ENCODE measurements around the gene DENND1A. TPM values are rescaled to one million over a fixed set of nuclear protein-coding genes. Genes with fewer than 3 reads are reported as not detected.

DENND1A gene
- total and polyA plus RNA-seq, 2 donors: 6.7 to 9.2 TPM

- H3K4me3 ChIP-seq (ENCODE audit: low read length in 2 of 2): no peak overlapping the region
- DNase-seq (ENCODE audit: low read depth in 6 of 9, low spot score in 9 of 9): no peak
- peaks cover 0 to 25% of the 10 kb centered on the region in 2 donors for H3K27me3 ChIP-seq (ENCODE audit: control insufficient read depth in 2 of 2, insufficient read depth in 1 of 2, low read length in 1 of 2)
- 65% methylated on average over 8 of the region's 8 CpGs for WGBS
- no peaks in the 10 kb centered on the region for H3K9me3 ChIP-seq (ENCODE audit: control insufficient read depth in 2 of 2, insufficient read depth in 1 of 2, low read length in 1 of 2)
- no peaks in the 10 kb centered on the region for H3K36me3 ChIP-seq (ENCODE audit: control insufficient read depth in 2 of 2, insufficient read depth in 2 of 2, low read length in 1 of 2)
- no peak overlapping the region for H3K27ac ChIP-seq (ENCODE audit: low read depth in 1 of 2, low read length in 1 of 2)
- peaks cover 0 to 2% of the 10 kb centered on the region in 2 donors for H3K4me1 ChIP-seq (ENCODE audit: control insufficient read depth in 2 of 2, insufficient read depth in 2 of 2, low read length in 2 of 2)
These were observed 36.1 kb upstream of the DENND1A start for GRCh38 chr9:123965801-123966686.

DNA sequence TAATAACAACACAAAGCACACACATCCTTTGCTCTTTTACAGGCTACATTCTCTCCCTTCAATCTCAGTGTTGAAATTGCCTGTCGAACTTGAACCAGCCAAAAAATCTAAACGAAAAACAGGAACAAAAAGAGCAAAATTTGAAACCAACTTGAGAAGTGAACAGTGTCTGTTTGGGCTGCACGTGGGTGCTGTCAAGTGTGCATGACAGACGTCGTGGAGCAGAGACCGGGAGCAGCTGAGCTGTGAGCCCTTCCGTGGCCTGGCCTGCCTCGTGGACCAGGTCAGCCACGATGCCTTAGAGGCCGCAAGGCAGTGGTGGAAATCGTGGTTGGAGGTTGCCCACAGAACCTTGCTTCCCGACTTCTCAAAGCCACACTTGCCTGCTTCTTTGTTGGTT, 34.8 kb upstream of the DENND1A start:
- Histone ChIP-seq H3K27me3 (ENCODE audit: control insufficient read depth in 2 of 2, insufficient read depth in 1 of 2, low read length in 1 of 2) (peaks cover 0 to 25% of the 10 kb centered on the region in 2 donors), H3K27ac (ENCODE audit: low read depth in 1 of 2, low read length in 1 of 2) (no peak overlapping the region), H3K4me1 (ENCODE audit: control insufficient read depth in 2 of 2, insufficient read depth in 2 of 2, low read length in 2 of 2) (peaks cover 0 to 2% of the 10 kb centered on the region in 2 donors), H3K9me3 (ENCODE audit: control insufficient read depth in 2 of 2, insufficient read depth in 1 of 2, low read length in 1 of 2) (no peaks in the 10 kb centered on the region), H3K36me3 (ENCODE audit: control insufficient read depth in 2 of 2, insufficient read depth in 2 of 2, low read length in 1 of 2) (no peaks in the 10 kb centered on the region), H3K4me3 (ENCODE audit: low read length in 2 of 2) (no peak overlapping the region)
- DNase-seq (ENCODE audit: low read depth in 6 of 9, low spot score in 9 of 9): no peak
- WGBS: 9% methylated on average over 12 of the region's 12 CpGs

GRCh38 chr9:123960965-123961364, 31.0 kb upstream of the DENND1A start:
- H3K4me3 ChIP-seq (ENCODE audit: low read length in 2 of 2): no peak overlapping the region
- no peak for DNase-seq (ENCODE audit: low read depth in 6 of 9, low spot score in 9 of 9)
- H3K4me1 ChIP-seq (ENCODE audit: control insufficient read depth in 2 of 2, insufficient read depth in 2 of 2, low read length in 2 of 2): peaks cover 0 to 2% of the 10 kb centered on the region in 2 donors
- H3K27me3 ChIP-seq (ENCODE audit: control insufficient read depth in 2 of 2, insufficient read depth in 1 of 2, low read length in 1 of 2): peaks cover 0 to 25% of the 10 kb centered on the region in 2 donors
- no peaks in the 10 kb centered on the region for H3K36me3 ChIP-seq (ENCODE audit: control insufficient read depth in 2 of 2, insufficient read depth in 2 of 2, low read length in 1 of 2)
- H3K9me3 ChIP-seq (ENCODE audit: control insufficient read depth in 2 of 2, insufficient read depth in 1 of 2, low read length in 1 of 2): no peaks in the 10 kb centered on the region
- H3K27ac ChIP-seq (ENCODE audit: low read depth in 1 of 2, low read length in 1 of 2): no peak overlapping the region
- WGBS: 68% methylated on average over 6 of the region's 6 CpGs

GRCh38 chr9:123960366-123960765, 30.4 kb upstream of the DENND1A start:
- H3K36me3 ChIP-seq (ENCODE audit: control insufficient read depth in 2 of 2, insufficient read depth in 2 of 2, low read length in 1 of 2): no peaks in the 10 kb centered on the region
- peaks cover 0 to 2% of the 10 kb centered on the region in 2 donors for H3K4me1 ChIP-seq (ENCODE audit: control insufficient read depth in 2 of 2, insufficient read depth in 2 of 2, low read length in 2 of 2)
- 93% methylated on average over 5 of the region's 5 CpGs for WGBS
- H3K27me3 ChIP-seq (ENCODE audit: control insufficient read depth in 2 of 2, insufficient read depth in 1 of 2, low read length in 1 of 2): peaks cover 0 to 20% of the 10 kb centered on the region in 2 donors
- DNase-seq (ENCODE audit: low read depth in 6 of 9, low spot score in 9 of 9): no peak
- H3K4me3 ChIP-seq (ENCODE audit: low read length in 2 of 2): no peak overlapping the region
- no peak overlapping the region for H3K27ac ChIP-seq (ENCODE audit: low read depth in 1 of 2, low read length in 1 of 2)
- H3K9me3 ChIP-seq (ENCODE audit: control insufficient read depth in 2 of 2, insufficient read depth in 1 of 2, low read length in 1 of 2): no peaks in the 10 kb centered on the region

- Histone ChIP-seq H3K27ac (ENCODE audit: low read depth in 1 of 2, low read length in 1 of 2) (no peak overlapping the region), H3K4me1 (ENCODE audit: control insufficient read depth in 2 of 2, insufficient read depth in 2 of 2, low read length in 2 of 2) (peaks cover 0 to under 1% of the 10 kb centered on the region in 2 donors), H3K4me3 (ENCODE audit: low read length in 2 of 2) (no peak overlapping the region), H3K27me3 (ENCODE audit: control insufficient read depth in 2 of 2, insufficient read depth in 1 of 2, low read length in 1 of 2) (peaks cover 0 to 14% of the 10 kb centered on the region in 2 donors), H3K36me3 (ENCODE audit: control insufficient read depth in 2 of 2, insufficient read depth in 2 of 2, low read length in 1 of 2) (no peaks in the 10 kb centered on the region), H3K9me3 (ENCODE audit: control insufficient read depth in 2 of 2, insufficient read depth in 1 of 2, low read length in 1 of 2) (no peaks in the 10 kb centered on the region)
- DNase-seq (ENCODE audit: low read depth in 6 of 9, low spot score in 9 of 9): no peak
- 94% methylated on average over 4 of the region's 4 CpGs for WGBS
These were observed 29.9 kb upstream of the DENND1A start for GRCh38 chr9:123959787-123960186.

DNA sequence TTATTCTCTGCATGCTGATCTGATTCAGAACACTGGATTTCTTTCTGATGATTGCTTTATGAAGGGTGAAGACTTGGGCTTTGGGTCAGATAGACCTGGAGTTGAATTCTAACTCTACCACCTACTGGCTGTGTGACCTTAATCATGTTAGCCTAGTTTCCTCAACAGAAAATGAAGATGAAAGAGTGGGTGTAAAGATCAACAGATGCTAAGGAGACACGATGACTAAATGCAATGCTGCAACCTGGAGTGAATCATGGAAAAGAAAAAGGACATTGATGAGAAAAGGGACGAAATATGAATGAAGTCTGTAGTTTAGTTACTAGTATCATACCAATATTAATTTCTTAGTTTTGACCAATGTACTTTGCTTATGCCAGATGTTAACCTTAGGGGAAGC, 27.8 kb upstream of the DENND1A start:
- H3K9me3 ChIP-seq (ENCODE audit: control insufficient read depth in 2 of 2, insufficient read depth in 1 of 2, low read length in 1 of 2): no peaks in the 10 kb centered on the region
- no peak overlapping the region for H3K27ac ChIP-seq (ENCODE audit: low read depth in 1 of 2, low read length in 1 of 2)
- H3K4me3 ChIP-seq (ENCODE audit: low read length in 2 of 2): no peak overlapping the region
- no peak for DNase-seq (ENCODE audit: low read depth in 6 of 9, low spot score in 9 of 9)
- peaks cover 0 to 7% of the 10 kb centered on the region in 2 donors for H3K27me3 ChIP-seq (ENCODE audit: control insufficient read depth in 2 of 2, insufficient read depth in 1 of 2, low read length in 1 of 2)
- no peaks in the 10 kb centered on the region for H3K36me3 ChIP-seq (ENCODE audit: control insufficient read depth in 2 of 2, insufficient read depth in 2 of 2, low read length in 1 of 2)
- WGBS: 91% methylated on average over 2 of the region's 2 CpGs
- H3K4me1 ChIP-seq (ENCODE audit: control insufficient read depth in 2 of 2, insufficient read depth in 2 of 2, low read length in 2 of 2): no peaks in the 10 kb centered on the region

- no peak for DNase-seq (ENCODE audit: low read depth in 6 of 9, low spot score in 9 of 9)
- H3K9me3 ChIP-seq (ENCODE audit: control insufficient read depth in 2 of 2, insufficient read depth in 1 of 2, low read length in 1 of 2): no peaks in the 10 kb centered on the region
- no peak overlapping the region for H3K4me3 ChIP-seq (ENCODE audit: low read length in 2 of 2)
- H3K27me3 ChIP-seq (ENCODE audit: control insufficient read depth in 2 of 2, insufficient read depth in 1 of 2, low read length in 1 of 2): peaks cover 0 to 5% of the 10 kb centered on the region in 2 donors
- no peaks in the 10 kb centered on the region for H3K36me3 ChIP-seq (ENCODE audit: control insufficient read depth in 2 of 2, insufficient read depth in 2 of 2, low read length in 1 of 2)
- no peak overlapping the region for H3K27ac ChIP-seq (ENCODE audit: low read depth in 1 of 2, low read length in 1 of 2)
- no peaks in the 10 kb centered on the region for H3K4me1 ChIP-seq (ENCODE audit: control insufficient read depth in 2 of 2, insufficient read depth in 2 of 2, low read length in 2 of 2)
- 89% methylated on average over 6 of the region's 6 CpGs for WGBS
These were observed 27.3 kb upstream of the DENND1A start for GRCh38 chr9:123957168-123957721.

GRCh38 chr9:123955637-123956036, 25.7 kb upstream of the DENND1A start:
- 94% methylated on average over 6 of the region's 6 CpGs for WGBS
- Histone ChIP-seq H3K9me3 (ENCODE audit: control insufficient read depth in 2 of 2, insufficient read depth in 1 of 2, low read length in 1 of 2) (no peaks in the 10 kb centered on the region), H3K27ac (ENCODE audit: low read depth in 1 of 2, low read length in 1 of 2) (no peak overlapping the region), H3K27me3 (ENCODE audit: control insufficient read depth in 2 of 2, insufficient read depth in 1 of 2, low read length in 1 of 2) (peaks cover 0 to 4% of the 10 kb centered on the region in 2 donors), H3K4me1 (ENCODE audit: control insufficient read depth in 2 of 2, insufficient read depth in 2 of 2, low read length in 2 of 2) (no peaks in the 10 kb centered on the region), H3K36me3 (ENCODE audit: control insufficient read depth in 2 of 2, insufficient read depth in 2 of 2, low read length in 1 of 2) (no peaks in the 10 kb centered on the region), H3K4me3 (ENCODE audit: low read length in 2 of 2) (no peak overlapping the region)
- DNase-seq (ENCODE audit: low read depth in 6 of 9, low spot score in 9 of 9): no peak

DNA sequence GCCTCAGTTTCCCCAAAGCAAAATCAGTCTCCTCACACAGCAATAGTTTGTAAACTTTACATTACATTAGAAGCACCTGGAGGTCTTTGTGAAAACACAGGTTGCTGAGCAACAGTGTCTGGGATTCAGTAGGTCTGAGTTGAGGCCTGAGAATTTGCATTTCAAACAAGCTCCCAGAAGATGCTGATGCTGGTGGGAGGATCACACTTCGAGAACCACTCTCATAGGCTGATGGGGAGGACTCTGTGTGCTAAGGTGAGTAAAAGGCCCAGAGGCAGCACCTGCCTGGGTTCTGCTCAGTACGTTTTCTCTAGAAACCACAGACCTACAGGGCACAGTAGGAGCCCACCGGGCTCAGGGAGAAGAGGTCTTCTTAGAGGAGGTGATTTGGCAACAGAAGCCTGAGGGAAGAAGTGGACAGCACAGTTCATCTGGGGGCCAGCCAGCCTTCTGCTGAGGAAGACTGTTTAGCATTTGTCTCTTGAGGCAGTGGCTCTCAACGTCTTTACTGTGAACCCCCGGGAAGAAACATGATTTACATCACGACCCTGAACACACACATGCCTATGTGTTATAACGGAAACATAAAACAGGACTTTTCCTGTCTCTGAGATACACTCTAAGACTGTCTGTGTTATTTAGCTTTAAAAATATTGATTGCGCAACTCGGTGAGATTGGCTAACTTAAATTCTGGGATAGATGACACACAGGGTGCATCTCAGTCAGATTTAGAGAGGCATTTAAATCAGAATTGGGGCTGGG, 24.8 kb upstream of the DENND1A start:
- 79% methylated on average over 9 of the region's 9 CpGs for WGBS
- no peak overlapping the region for H3K4me3 ChIP-seq (ENCODE audit: low read length in 2 of 2)
- peaks cover 0 to 4% of the 10 kb centered on the region in 2 donors for H3K27me3 ChIP-seq (ENCODE audit: control insufficient read depth in 2 of 2, insufficient read depth in 1 of 2, low read length in 1 of 2)
- no peaks in the 10 kb centered on the region for H3K4me1 ChIP-seq (ENCODE audit: control insufficient read depth in 2 of 2, insufficient read depth in 2 of 2, low read length in 2 of 2)
- DNase-seq (ENCODE audit: low read depth in 6 of 9, low spot score in 9 of 9): no peak
- H3K36me3 ChIP-seq (ENCODE audit: control insufficient read depth in 2 of 2, insufficient read depth in 2 of 2, low read length in 1 of 2): no peaks in the 10 kb centered on the region
- no peaks in the 10 kb centered on the region for H3K9me3 ChIP-seq (ENCODE audit: control insufficient read depth in 2 of 2, insufficient read depth in 1 of 2, low read length in 1 of 2)
- H3K27ac ChIP-seq (ENCODE audit: low read depth in 1 of 2, low read length in 1 of 2): no peak overlapping the region
